COLO829 (cell line): Measurements from ENCODE around the gene DDAH1.
"Not testable (repeated sequence)": the region's sequence is repeated elsewhere in the genome, so short reads cannot be mapped to it uniquely, and the experiment has no call there.

Experiments
- DNase-seq: peaks from one replicate; pipeline ENCODE4 v3.0.0; 2012; ENCODE audit warnings: low spot score

Gene DDAH1

GRCh38 chr1:85359874-85360721 lies 104.9 kb downstream of the DDAH1 start:
- DNase-seq: no peak

- no peak for DNase-seq
Observed at GRCh38 chr1:85358702-85359438, 106.1 kb downstream of the DDAH1 start.

- no peak for DNase-seq
Observed at GRCh38 chr1:85357817-85358216, 107.1 kb downstream of the DDAH1 start.

- no peak for DNase-seq
Observed at GRCh38 chr1:85356130-85356529, 108.8 kb downstream of the DDAH1 start.

DNA sequence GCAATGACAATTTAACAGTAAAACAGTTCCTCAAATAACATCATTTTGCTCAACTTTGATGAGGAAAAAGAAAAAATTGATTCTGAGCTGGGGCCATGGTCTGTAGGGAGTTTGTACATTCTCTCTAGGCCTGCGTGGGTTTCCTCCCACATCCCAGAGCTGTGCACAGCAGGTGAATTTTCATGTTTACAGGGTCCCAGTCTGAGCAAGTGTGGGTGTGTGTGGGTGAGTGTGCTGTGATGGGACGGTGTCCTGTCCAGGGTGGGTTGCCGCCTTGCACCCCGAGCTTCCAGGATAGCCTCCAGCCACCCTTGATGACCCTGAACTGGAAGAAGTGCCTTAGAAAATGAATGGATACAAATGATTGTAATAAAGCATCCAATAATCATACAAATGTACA lies 112.9 kb downstream of the DDAH1 start:
- no peak for DNase-seq

- no peak for DNase-seq
Observed at GRCh38 chr1:85351202-85351828, 113.6 kb downstream of the DDAH1 start.

DNA sequence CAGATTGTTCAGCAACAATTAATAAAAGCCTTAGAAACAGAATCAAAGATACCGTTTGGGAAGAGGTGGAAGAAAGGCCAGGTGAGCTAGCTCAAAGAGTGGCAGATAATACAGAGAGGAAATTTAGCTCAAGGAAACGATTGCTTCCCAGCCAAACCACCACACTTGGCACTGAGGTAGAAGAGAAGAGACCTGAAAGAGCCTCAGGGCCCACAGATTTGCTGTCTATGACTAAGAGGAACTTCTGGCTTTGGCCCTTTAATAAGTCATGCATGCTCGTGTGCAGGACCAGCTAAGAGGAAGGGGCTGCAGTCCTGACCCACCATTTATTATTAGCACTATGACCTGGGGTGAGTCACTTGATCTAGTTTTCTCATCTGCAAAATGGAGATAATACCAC lies 115.7 kb downstream of the DDAH1 start:
- no peak for DNase-seq

DNA sequence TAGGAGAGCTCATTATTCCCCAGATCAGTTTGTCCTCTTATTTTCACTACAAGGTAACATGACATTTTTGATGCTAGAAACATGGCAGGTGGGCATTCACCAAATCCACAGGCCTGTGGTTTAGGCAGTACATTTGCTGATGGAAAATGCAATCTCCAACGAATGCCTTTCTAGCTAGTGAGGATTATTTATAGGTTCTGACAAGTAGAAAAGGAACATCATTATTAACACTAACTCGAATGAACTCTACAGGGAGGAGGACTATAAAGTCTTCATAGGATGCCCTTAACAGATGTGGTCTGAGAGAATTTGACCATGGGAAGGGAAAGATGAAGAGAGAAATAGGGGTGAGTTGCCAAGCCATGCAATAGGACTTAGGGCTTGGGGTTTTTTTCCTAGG lies 117.1 kb downstream of the DDAH1 start:
- DNase-seq: no peak

DNA sequence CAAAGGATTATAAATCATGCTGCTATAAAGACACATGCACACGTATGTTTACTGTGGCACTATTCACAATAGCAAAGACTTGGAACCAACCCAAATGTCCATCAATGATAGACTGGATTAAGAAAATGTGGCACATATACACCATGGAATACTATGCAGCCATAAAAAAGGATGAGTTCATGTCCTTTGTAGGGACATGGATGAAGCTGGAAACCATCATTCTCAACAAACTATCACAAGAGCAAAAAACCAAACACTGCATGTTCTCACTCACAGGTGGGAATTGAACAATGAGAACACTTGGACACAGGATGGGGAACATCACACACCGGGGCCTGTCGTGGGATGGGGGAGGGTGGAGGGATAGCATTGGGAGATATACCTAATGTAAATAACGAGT lies 117.7 kb downstream of the DDAH1 start:
- not testable (repeated sequence) for DNase-seq

- DNase-seq: no peak
Observed at GRCh38 chr1:85344256-85344694, 120.7 kb downstream of the DDAH1 start.

DNA sequence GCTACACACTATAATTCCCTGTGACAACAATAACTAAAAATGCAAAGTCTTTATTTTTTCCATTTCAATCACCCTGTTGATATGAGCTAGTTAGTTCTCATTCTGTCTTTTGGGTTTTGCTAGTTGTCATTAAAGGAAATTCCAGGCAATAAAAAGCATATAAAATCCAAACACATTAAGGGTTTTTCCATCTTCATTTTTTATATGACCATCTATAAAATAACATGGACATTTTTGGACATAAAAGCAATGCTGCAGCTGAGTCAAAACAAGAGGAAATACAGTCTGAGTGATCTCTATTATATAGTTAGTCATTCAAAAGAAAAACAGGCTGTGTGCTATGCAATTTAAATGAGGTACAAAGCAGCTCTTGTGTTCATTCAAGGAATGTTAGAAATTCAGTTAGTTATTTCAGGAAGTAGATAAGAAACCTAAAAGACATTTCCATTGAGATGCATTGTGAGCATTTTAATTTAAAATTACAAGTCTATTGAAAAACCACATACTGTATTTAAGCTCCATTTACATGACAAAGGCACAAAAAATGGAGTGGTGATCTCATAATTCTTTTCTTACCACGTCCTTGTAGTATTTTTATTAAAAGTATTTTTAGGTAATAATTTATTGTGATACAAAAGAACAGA lies 121.2 kb downstream of the DDAH1 start:
- DNase-seq: peak; percentile 88

DNA sequence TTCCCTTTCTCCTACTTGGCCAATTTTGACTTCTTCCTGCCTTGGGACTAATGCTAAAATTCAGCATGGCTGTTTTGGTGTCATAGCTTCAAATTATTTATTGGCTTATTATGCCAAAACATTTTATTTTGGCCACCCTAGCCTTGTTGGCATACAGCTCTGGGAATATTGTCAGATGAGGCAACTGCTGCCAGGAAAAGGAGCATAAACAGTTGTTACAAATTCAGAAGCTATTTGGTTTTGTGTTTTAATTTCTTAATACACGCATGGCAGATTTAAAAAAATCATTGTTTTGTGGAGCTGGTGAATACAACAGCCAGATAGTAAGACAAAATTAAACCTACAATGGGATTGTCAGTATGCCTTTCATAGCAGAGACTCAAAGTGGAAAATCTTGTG lies 121.7 kb downstream of the DDAH1 start:
- no peak for DNase-seq

GRCh38 chr1:85342207-85342606 lies 122.8 kb downstream of the DDAH1 start:
- DNase-seq: no peak

DNA sequence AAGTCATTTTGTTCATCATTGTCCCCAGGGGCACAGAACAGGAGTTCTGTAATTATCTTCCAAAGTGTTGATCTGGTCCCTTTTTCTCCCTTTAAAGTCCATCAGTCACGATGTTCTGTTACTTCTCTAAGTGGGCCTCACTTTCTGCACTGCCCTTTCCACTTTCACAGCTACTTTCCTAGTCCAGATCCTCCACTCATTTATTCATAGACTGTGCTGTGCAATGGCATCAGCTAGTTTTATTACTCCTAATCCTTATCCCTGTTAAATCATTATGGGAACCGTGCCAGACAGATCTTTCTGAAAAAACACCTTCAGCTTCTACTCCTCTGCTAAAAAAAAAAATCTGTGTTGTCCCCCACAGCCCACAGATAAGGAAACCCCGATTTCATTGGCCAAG lies 124.5 kb downstream of the DDAH1 start:
- no peak for DNase-seq

GRCh38 chr1:85339656-85340399 lies 125.1 kb downstream of the DDAH1 start:
- DNase-seq: no peak

- DNase-seq: no peak
Observed at GRCh38 chr1:85339089-85339488, 125.9 kb downstream of the DDAH1 start.

DNA sequence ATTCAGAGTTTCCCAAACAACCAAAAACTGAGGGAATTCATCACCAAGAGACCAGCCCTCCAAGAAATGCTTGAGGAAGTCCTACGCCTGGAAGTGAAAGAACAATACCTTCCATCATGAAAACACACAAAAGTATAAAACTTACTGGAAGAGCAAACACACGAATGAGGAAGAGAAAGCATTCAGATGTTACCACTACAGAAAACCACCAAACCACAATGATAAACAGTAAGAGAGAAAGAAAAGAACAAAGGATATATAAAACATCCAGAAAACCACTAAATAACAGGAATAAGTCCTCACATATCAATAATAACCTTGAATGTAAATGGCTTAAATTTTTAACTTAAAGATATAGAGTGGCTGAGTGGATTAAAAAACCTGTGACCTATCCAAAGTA lies 130.0 kb downstream of the DDAH1 start:
- no peak for DNase-seq

DNA sequence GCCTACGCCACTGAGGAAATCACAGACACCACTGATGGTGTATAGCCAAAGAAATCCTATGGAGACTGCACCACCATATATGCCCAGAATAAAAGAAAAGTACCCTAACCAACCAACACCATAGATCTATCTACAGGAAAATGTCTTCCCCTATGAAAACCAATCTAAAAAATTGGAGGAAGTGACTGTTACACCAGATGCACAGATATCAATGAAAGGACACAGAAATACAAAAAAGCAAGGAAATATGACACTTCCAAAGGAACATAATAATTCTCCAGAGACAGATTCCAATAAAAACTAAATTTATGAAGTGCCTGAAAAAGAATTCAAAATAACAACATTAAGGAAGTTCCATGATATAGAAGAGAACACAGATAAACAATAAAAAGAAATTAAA lies 131.8 kb downstream of the DDAH1 start:
- DNase-seq: no peak

- no peak for DNase-seq
Observed at GRCh38 chr1:85332575-85332974, 132.4 kb downstream of the DDAH1 start.

DNA sequence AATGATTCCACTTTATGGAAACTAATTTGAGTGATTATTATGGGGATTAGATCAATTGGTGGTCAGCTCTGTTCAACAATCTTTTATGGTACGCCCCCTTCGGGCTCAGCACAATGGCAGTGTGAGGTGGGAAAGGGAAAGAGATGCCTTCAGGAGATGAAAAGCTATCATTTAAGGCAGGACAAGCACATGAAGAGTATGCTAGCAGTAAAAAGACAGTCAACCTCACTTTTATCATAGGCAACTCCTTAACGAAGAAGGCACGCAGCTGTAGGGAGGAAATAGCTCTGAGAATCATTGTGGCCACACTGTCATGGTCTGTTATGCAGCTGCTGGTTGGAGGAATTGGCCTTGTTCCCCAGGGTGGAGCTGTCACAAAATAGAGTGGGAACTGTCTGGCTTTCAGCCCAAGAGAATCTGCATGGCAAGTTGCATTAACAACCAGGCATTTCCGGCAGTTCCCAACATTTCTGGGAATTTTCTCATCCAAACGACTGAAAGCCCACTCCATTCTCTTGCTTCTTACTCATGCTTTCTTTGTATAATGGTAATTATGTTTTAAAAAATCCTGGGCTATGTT lies 134.2 kb downstream of the DDAH1 start:
- no peak for DNase-seq

- no peak for DNase-seq
Observed at GRCh38 chr1:85330214-85330631, 134.7 kb downstream of the DDAH1 start.
